NCI-H146 (cell line): ENCODE results near the gene DCTN3.
"Not testable (repeated sequence)": the region's sequence is repeated elsewhere in the genome, so short reads cannot be mapped to it uniquely, and the experiment has no call there.

Experiments
- DNase-seq: peaks from one replicate; lab custom pipeline; 2025; lab: John Stamatoyannopoulos, UW

DCTN3 gene

GRCh38 chr9:34646211-34647083 lies 26.2 kb upstream of the DCTN3 start, which contains the start of gene GALT:
GALT (plus strand) TSS chr9:34646675; CDS start chr9:34646705, 30 bp downstream.
- peak; percentile 97 for DNase-seq

- DNase-seq = no peak
Observed at GRCh38 chr9:34644766-34645314, 24.5 kb upstream of the DCTN3 start.

GRCh38 chr9:34642679-34643078 lies 22.4 kb upstream of the DCTN3 start:
- no peak for DNase-seq

GRCh38 chr9:34639322-34639721 lies 19.0 kb upstream of the DCTN3 start:
- DNase-seq = not testable (repeated sequence)

- no peak for DNase-seq
Observed at GRCh38 chr9:34638138-34638445, 17.8 kb upstream of the DCTN3 start.

- DNase-seq = peak; percentile 96
Observed at GRCh38 chr9:34637356-34638137, 17.3 kb upstream of the DCTN3 start, which contains the start of gene SIGMAR1. SIGMAR1 (minus strand) TSS chr9:34637787; CDS start chr9:34637697, 90 bp downstream.

GRCh38 chr9:34636791-34637355 lies 16.6 kb upstream of the DCTN3 start:
- no peak for DNase-seq

- no peak for DNase-seq
Observed at GRCh38 chr9:34635556-34635955, 15.3 kb upstream of the DCTN3 start.

GRCh38 chr9:34634551-34635248 lies 14.4 kb upstream of the DCTN3 start:
- no peak for DNase-seq

GRCh38 chr9:34633851-34634550 lies 13.7 kb upstream of the DCTN3 start:
- peak; percentile 73 for DNase-seq

GRCh38 chr9:34633166-34633565 lies 12.9 kb upstream of the DCTN3 start:
- no peak for DNase-seq

GRCh38 chr9:34630402-34631154 lies 10.3 kb upstream of the DCTN3 start:
- no peak for DNase-seq

GRCh38 chr9:34629491-34629808 lies 9.2 kb upstream of the DCTN3 start:
- no peak for DNase-seq

- DNase-seq = peak; percentile 73
Observed at GRCh38 chr9:34628656-34629490, 8.6 kb upstream of the DCTN3 start, which contains the start of gene ARID3C. ARID3C (minus strand) TSS chr9:34629066; CDS start chr9:34628014, 1,052 bp downstream.

- DNase-seq = no peak
Observed at GRCh38 chr9:34627716-34628655, 7.7 kb upstream of the DCTN3 start.

- no peak for DNase-seq
Observed at GRCh38 chr9:34625186-34625486, 4.8 kb upstream of the DCTN3 start.

GRCh38 chr9:34624475-34625185 lies 4.3 kb upstream of the DCTN3 start:
- DNase-seq = peak; percentile 54
